ENCODE results near the gene ABL2.
"Not testable (repeated sequence)": the region's sequence is repeated elsewhere in the genome, so short reads cannot be mapped to it uniquely, and the experiment has no call there.

ABL2 gene

DNA sequence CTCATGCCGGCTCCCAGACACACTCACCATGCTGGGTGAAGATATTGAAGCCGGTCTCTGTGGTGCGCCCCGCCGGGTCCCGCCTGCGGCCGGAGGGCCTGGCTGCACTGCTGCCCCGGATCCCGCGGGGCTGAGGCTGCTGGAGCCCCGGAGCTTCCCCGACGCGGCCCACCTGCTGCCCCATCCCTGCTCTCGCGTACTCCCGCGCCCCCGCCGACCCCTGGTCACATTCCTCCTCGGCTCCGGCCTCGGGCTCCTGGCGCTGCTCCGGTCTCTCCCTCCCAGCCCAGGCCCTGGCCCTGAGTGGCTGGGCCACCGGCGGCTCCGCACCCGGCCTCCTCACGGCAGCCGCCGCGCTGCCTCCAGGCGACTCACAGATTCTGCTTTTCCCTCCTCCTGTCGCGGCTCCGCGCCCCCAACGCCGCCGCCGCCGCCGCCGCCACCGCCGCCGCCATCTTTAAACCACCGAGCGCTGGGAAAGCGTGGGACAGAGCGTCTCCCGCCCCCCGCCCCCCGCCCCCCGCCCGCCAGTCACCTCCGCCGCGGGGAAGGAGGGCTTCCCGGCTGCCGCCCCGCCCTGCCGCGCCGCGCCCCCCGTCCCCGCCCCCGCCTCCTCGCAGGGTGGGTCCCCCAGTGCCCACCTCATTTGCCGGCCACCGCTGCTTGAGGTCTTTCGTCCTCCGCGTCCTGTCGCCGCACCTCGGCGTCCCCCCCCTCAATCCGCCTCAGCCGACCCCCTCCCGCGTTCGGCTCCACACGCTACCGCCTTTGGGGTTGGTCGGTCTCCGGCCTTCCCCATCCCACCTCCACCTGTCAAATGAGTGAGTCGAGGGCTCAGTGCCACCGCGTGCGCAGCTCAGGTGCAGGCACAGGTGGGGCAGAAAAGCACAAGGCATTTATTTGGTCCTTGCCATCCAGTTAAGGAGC is at the start of gene ABL2:
Gene ABL2 (minus strand): TSS at position 464 of the 927 bp plus-strand sequence. CDS start 280 bp downstream, at position 184.
- ATAC-seq (replicated peaks; ENCODE audit: extremely low read depth, poor library complexity, severe bottlenecking), result peak; percentile 61
- Mint-ChIP-seq H3K4me3 (peak within 1 kb of the TSS; percentile 89), H3K4me1 (peaks cover 20% of the 10 kb centered on the region), H3K27me3 (no peaks in the 10 kb centered on the region), H3K27ac (ENCODE audit: low read depth) (peak within 1 kb of the TSS; percentile 86), H3K9me3 (no peaks in the 10 kb centered on the region), H3K36me3 (ENCODE audit: insufficient read depth) (peaks cover 7% of the 10 kb centered on the region)
- DNase-seq (ENCODE audit: low spot score in 2 of 2), result peak; percentile 13 to 20

GRCh38 chr1:179278920-179279319 is 49.4 kb upstream of the ABL2 start:
- no peak overlapping the region for H3K27ac Mint-ChIP-seq (ENCODE audit: low read depth)
- DNase-seq (ENCODE audit: low spot score in 2 of 2) (no peak), ATAC-seq (replicated peaks; ENCODE audit: extremely low read depth, poor library complexity, severe bottlenecking) (no peak)
- no peaks in the 10 kb centered on the region for H3K9me3 Mint-ChIP-seq
- H3K4me3 Mint-ChIP-seq, result no peak overlapping the region
- peaks cover 2% of the 10 kb centered on the region for H3K36me3 Mint-ChIP-seq (ENCODE audit: insufficient read depth)
- H3K4me1 Mint-ChIP-seq, result no peaks in the 10 kb centered on the region
- no peaks in the 10 kb centered on the region for H3K27me3 Mint-ChIP-seq

- not testable (repeated sequence) for ATAC-seq (replicated peaks; ENCODE audit: extremely low read depth, poor library complexity, severe bottlenecking); H3K9me3 Mint-ChIP-seq; H3K4me1 Mint-ChIP-seq; H3K27me3 Mint-ChIP-seq; H3K27ac Mint-ChIP-seq (ENCODE audit: low read depth); DNase-seq (ENCODE audit: low spot score in 2 of 2); H3K4me3 Mint-ChIP-seq; H3K36me3 Mint-ChIP-seq (ENCODE audit: insufficient read depth)
These were observed 44.9 kb upstream of the ABL2 start for GRCh38 chr1:179274424-179274823.

DNA sequence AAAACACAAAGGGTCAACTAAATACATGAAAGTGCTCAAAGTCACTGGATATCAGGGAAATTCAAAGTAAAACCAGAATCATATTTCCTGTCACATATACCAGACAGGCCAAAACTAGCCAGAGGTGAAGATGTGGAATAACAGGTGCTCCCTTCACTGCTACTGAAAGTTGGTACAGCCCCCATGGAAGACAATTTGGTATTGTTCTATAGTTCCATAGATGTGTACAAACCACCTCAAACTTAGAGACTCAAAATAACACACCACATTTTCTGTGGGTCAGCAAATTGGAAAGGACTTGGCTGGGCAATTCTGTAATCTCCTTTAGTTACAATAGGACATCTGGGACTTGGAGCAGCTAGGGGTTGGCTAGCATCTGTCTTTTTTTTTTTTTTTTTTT is 39.6 kb upstream of the ABL2 start:
- no peaks in the 10 kb centered on the region for H3K9me3 Mint-ChIP-seq
- H3K4me3 Mint-ChIP-seq, result no peak overlapping the region
- H3K4me1 Mint-ChIP-seq, result no peaks in the 10 kb centered on the region
- DNase-seq (ENCODE audit: low spot score in 2 of 2) (no peak), ATAC-seq (replicated peaks; ENCODE audit: extremely low read depth, poor library complexity, severe bottlenecking) (no peak)
- H3K27me3 Mint-ChIP-seq, result no peaks in the 10 kb centered on the region
- H3K27ac Mint-ChIP-seq (ENCODE audit: low read depth), result no peak overlapping the region
- H3K36me3 Mint-ChIP-seq (ENCODE audit: insufficient read depth), result peaks cover under 1% of the 10 kb centered on the region

GRCh38 chr1:179264507-179264906 is 35.0 kb upstream of the ABL2 start:
- ATAC-seq (replicated peaks; ENCODE audit: extremely low read depth, poor library complexity, severe bottlenecking) (no peak), DNase-seq (ENCODE audit: low spot score in 2 of 2) (no peak)
- H3K27me3 Mint-ChIP-seq, result no peaks in the 10 kb centered on the region
- H3K27ac Mint-ChIP-seq (ENCODE audit: low read depth), result no peak overlapping the region
- no peaks in the 10 kb centered on the region for H3K9me3 Mint-ChIP-seq
- no peaks in the 10 kb centered on the region for H3K4me1 Mint-ChIP-seq
- H3K36me3 Mint-ChIP-seq (ENCODE audit: insufficient read depth), result no peaks in the 10 kb centered on the region
- no peak overlapping the region for H3K4me3 Mint-ChIP-seq

- ATAC-seq (replicated peaks; ENCODE audit: extremely low read depth, poor library complexity, severe bottlenecking) (no peak), DNase-seq (ENCODE audit: low spot score in 2 of 2) (no peak)
- H3K27me3 Mint-ChIP-seq, result no peaks in the 10 kb centered on the region
- no peaks in the 10 kb centered on the region for H3K36me3 Mint-ChIP-seq (ENCODE audit: insufficient read depth)
- H3K9me3 Mint-ChIP-seq, result no peaks in the 10 kb centered on the region
- H3K27ac Mint-ChIP-seq (ENCODE audit: low read depth), result no peak overlapping the region
- H3K4me3 Mint-ChIP-seq, result no peak overlapping the region
- H3K4me1 Mint-ChIP-seq, result no peaks in the 10 kb centered on the region
These were observed 33.6 kb upstream of the ABL2 start for GRCh38 chr1:179263121-179263520.

DNA sequence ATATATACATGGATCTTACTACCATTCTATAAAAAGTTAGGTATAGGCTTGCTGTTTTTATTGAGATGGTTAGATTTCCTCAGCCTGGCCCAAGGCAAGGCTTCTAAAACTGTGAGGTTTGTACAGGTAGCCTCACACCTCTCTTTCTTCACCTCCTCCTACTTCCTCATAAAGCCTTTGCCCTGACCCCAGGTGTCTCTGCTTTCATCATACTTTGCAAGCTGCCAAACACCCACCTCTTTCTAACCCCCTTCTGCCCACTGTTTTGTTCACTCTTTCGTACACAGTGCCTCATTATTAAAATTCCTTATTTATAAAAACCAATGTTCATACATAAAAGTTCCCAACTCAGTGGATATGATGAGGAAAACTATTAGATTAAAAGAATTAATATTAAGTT is 32.7 kb upstream of the ABL2 start:
- ATAC-seq (replicated peaks; ENCODE audit: extremely low read depth, poor library complexity, severe bottlenecking) (no peak), DNase-seq (ENCODE audit: low spot score in 2 of 2) (no peak)
- H3K27ac Mint-ChIP-seq (ENCODE audit: low read depth), result no peak overlapping the region
- H3K4me1 Mint-ChIP-seq, result no peaks in the 10 kb centered on the region
- H3K27me3 Mint-ChIP-seq, result no peaks in the 10 kb centered on the region
- no peak overlapping the region for H3K4me3 Mint-ChIP-seq
- H3K36me3 Mint-ChIP-seq (ENCODE audit: insufficient read depth), result no peaks in the 10 kb centered on the region
- no peaks in the 10 kb centered on the region for H3K9me3 Mint-ChIP-seq

- no peaks in the 10 kb centered on the region for H3K36me3 Mint-ChIP-seq (ENCODE audit: insufficient read depth)
- H3K4me3 Mint-ChIP-seq, result no peak overlapping the region
- H3K27ac Mint-ChIP-seq (ENCODE audit: low read depth), result no peak overlapping the region
- H3K4me1 Mint-ChIP-seq, result no peaks in the 10 kb centered on the region
- peaks cover 9% of the 10 kb centered on the region for H3K27me3 Mint-ChIP-seq
- ATAC-seq (replicated peaks; ENCODE audit: extremely low read depth, poor library complexity, severe bottlenecking), result peak; percentile 36
- no peaks in the 10 kb centered on the region for H3K9me3 Mint-ChIP-seq
- DNase-seq (ENCODE audit: low spot score in 2 of 2), result no peak
These were observed 24.0 kb upstream of the ABL2 start for GRCh38 chr1:179253286-179253972.

- no peak for ATAC-seq (replicated peaks; ENCODE audit: extremely low read depth, poor library complexity, severe bottlenecking)
- Mint-ChIP-seq H3K4me3 (no peak overlapping the region), H3K27ac (ENCODE audit: low read depth) (no peak overlapping the region)
These were observed 23.1 kb upstream of the ABL2 start for GRCh38 chr1:179252606-179253005.

GRCh38 chr1:179251675-179252074 is 22.2 kb upstream of the ABL2 start:
- Mint-ChIP-seq H3K4me3 (no peak overlapping the region), H3K27me3 (peaks cover 9% of the 10 kb centered on the region), H3K27ac (ENCODE audit: low read depth) (no peak overlapping the region), H3K36me3 (ENCODE audit: insufficient read depth) (no peaks in the 10 kb centered on the region), H3K9me3 (no peaks in the 10 kb centered on the region), H3K4me1 (no peaks in the 10 kb centered on the region)
- ATAC-seq (replicated peaks; ENCODE audit: extremely low read depth, poor library complexity, severe bottlenecking) (no peak), DNase-seq (ENCODE audit: low spot score in 2 of 2) (no peak)

More at GRCh38 chr1:179252606-179253005, 23.1 kb upstream of the ABL2 start:
- H3K9me3 Mint-ChIP-seq, result no peaks in the 10 kb centered on the region
- H3K36me3 Mint-ChIP-seq (ENCODE audit: insufficient read depth), result no peaks in the 10 kb centered on the region
- H3K27me3 Mint-ChIP-seq, result peaks cover 9% of the 10 kb centered on the region
- no peak for DNase-seq (ENCODE audit: low spot score in 2 of 2)
- H3K4me1 Mint-ChIP-seq, result no peaks in the 10 kb centered on the region

- Mint-ChIP-seq H3K27ac (ENCODE audit: low read depth) (no peak overlapping the region), H3K4me3 (no peak overlapping the region), H3K36me3 (ENCODE audit: insufficient read depth) (no peaks in the 10 kb centered on the region), H3K4me1 (no peaks in the 10 kb centered on the region), H3K27me3 (peaks cover 9% of the 10 kb centered on the region), H3K9me3 (no peaks in the 10 kb centered on the region)
- DNase-seq (ENCODE audit: low spot score in 2 of 2) (no peak), ATAC-seq (replicated peaks; ENCODE audit: extremely low read depth, poor library complexity, severe bottlenecking) (no peak)
These were observed 18.4 kb upstream of the ABL2 start for GRCh38 chr1:179247923-179248322.

DNA sequence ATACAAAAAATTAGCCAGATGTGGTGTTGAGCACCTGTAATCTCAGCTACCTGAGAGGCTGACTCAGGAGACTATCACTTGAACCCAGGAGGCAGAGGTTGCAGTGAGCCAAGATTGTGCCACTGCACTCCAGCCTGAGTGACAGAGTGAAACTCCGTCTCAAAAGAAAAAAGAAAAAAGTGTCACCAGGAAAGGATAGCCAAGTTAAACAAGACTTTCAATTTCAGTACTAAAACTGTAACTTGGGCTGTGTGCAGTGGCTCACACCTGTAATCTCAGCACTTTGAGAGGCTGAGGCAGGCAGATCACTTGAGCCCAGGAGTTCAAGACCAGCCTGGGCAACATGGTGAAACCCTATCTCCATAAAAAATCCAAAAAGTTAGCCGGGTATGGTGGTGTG is 15.9 kb upstream of the ABL2 start:
- not testable (repeated sequence) for H3K4me1 Mint-ChIP-seq; ATAC-seq (replicated peaks; ENCODE audit: extremely low read depth, poor library complexity, severe bottlenecking); H3K36me3 Mint-ChIP-seq (ENCODE audit: insufficient read depth); H3K4me3 Mint-ChIP-seq; H3K27me3 Mint-ChIP-seq; H3K9me3 Mint-ChIP-seq; H3K27ac Mint-ChIP-seq (ENCODE audit: low read depth); DNase-seq (ENCODE audit: low spot score in 2 of 2)

Measured in central memory CD8-positive, alpha-beta T cell (primary cell).